Measurements from ENCODE around the gene RNF169. TPM values are rescaled to one million over a fixed set of nuclear protein-coding genes. Genes with fewer than 3 reads are reported as not detected.

The RNF169 gene
- total RNA-seq, 1 experiment from 2014 or later, result 13.0 TPM

GRCh38 chr11:74778581-74778980, 29.9 kb downstream of the RNF169 start:
- H2AFZ ChIP-seq (ENCODE audit: low read length), result no peak overlapping the region
- no peak overlapping the region for H3K9ac ChIP-seq (ENCODE audit: extremely low read depth, insufficient read length, low read length)
- H2BK12ac ChIP-seq (ENCODE audit: insufficient read length, low read depth, low read length), result no peak overlapping the region
- no peaks in the 10 kb centered on the region for H3K9me3 ChIP-seq (ENCODE audit: control insufficient read depth, low read depth, low read length)
- no peak overlapping the region for H3K14ac ChIP-seq (ENCODE audit: insufficient read depth, low read length)
- no peak overlapping the region for H3T11ph ChIP-seq (ENCODE audit: low read length)
- H3K23ac ChIP-seq (ENCODE audit: insufficient read length, low read depth, low read length), result no peak overlapping the region
- H4K8ac ChIP-seq (replicated peaks; ENCODE audit: insufficient read length, low read depth, low read length), result no peak overlapping the region
- no peaks in the 10 kb centered on the region for H3K4me1 ChIP-seq (ENCODE audit: insufficient read depth, low read length)
- H3K27ac ChIP-seq (ENCODE audit: insufficient read length, low read depth, low read length), result no peak overlapping the region
- no peak for DNase-seq
- H3K18ac ChIP-seq (ENCODE audit: insufficient read length, low read depth, low read length), result no peak overlapping the region
- Mint-ChIP-seq H3K4me1 (no peaks in the 10 kb centered on the region), H3K36me3 (ENCODE audit: insufficient read depth in 1 of 3, low read depth in 3 of 3) (no peaks in the 10 kb centered on the region), H3K27me3 (ENCODE audit: low read depth) (no peaks in the 10 kb centered on the region), H3K9me3 (no peaks in the 10 kb centered on the region), H3K4me3 (no peak overlapping the region), H3K27ac (no peak overlapping the region)
- no peak overlapping the region for H2BK15ac ChIP-seq (ENCODE audit: low read depth, low read length)
- H4K5ac ChIP-seq (ENCODE audit: insufficient read length, low read depth, low read length), result no peak overlapping the region
- no peak overlapping the region for H2BK120ac ChIP-seq (ENCODE audit: low read depth, low read length, poor library complexity, severe bottlenecking)
- no peak for TF ChIP-seq CTCF (conservative IDR thresholded peaks at IDR 0.05)
- H2BK20ac ChIP-seq (ENCODE audit: low read depth, low read length, poor library complexity, severe bottlenecking), result no peak overlapping the region
- H3K27me3 ChIP-seq (ENCODE audit: insufficient read depth, low read length), result no peaks in the 10 kb centered on the region
- WGBS (ENCODE audit: extremely low coverage, insufficient read length, low lambda C conversion rate), result no CpG with 5 or more reads among the region's 6 CpGs
- no peaks in the 10 kb centered on the region for H4K20me1 ChIP-seq (ENCODE audit: control insufficient read depth, insufficient read depth, insufficient read length)
- H4K91ac ChIP-seq (ENCODE audit: insufficient read length, low read depth, low read length), result no peak overlapping the region
- no peak overlapping the region for H3K4me2 ChIP-seq (ENCODE audit: insufficient read depth, insufficient read length, low read length)
- peaks cover 6% of the 10 kb centered on the region for H3K79me1 ChIP-seq (ENCODE audit: insufficient read depth, low read depth, low read length, poor library complexity, severe bottlenecking)
- no peak overlapping the region for H2BK5ac ChIP-seq (ENCODE audit: insufficient read length, low read length)
- H3K79me2 ChIP-seq (ENCODE audit: insufficient read depth, low read length), result peaks cover 9% of the 10 kb centered on the region; the same call in 1 of the 2 replicates
- H2AK5ac ChIP-seq (ENCODE audit: insufficient read length, low read length), result no peak overlapping the region
- H3K56ac ChIP-seq (ENCODE audit: insufficient read length, low read depth, low read length), result no peak overlapping the region
- H3K4ac ChIP-seq (ENCODE audit: low read depth, low read length), result no peak overlapping the region
- no peaks in the 10 kb centered on the region for H3K23me2 ChIP-seq (ENCODE audit: insufficient read length, low read depth, low read length, poor library complexity, severe bottlenecking)

Data from H9 (cell line).